GM18505 (cell line): Measurements from ENCODE around the gene TIMM8A.

Experiments used
- ATAC-seq: cut with Tn5 transposase; IDR thresholded peaks from one replicate; pipeline ENCODE4 v1.9.1; 2021; ENCODE audit not compliant: unreplicated experiment
- POLR2A ChIP-seq: IDR thresholded peaks from 4 replicates; pipeline ENCODE4 v1.6.1; 2011; ENCODE audit warnings: borderline replicate concordance; ENCODE audit not compliant: insufficient read depth, insufficient read length; ENCODE audit errors: extremely low read depth

The TIMM8A gene

DNA sequence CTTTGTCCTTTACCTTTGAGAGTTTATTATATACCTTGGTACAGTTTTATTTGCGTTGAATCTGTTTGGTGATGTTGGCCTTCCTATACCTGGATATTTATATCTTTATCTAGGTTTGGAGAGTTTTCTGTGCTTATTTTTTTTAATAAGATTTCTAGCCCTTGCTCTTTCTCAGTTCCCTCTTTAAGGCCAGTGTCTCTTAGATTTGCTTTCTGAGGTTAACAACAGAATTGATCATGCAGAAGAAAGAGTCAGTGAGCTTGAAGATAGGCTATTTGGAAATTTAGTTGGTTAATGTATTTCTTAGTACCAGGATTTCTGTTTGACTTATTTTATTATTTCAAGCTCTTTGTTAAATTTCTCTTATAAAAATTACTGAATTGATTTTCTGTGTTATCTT, 44.8 kb downstream of the TIMM8A start:
- ATAC-seq, result no peak
- no peak for TF ChIP-seq POLR2A
